Measurements from ENCODE around the gene CCP110.

- TF ChIP-seq CTCF (IDR thresholded peaks at IDR 0.05; ENCODE audit: poor library complexity) (no peak), EZH2 (IDR thresholded peaks at IDR 0.05; ENCODE audit: borderline replicate concordance) (no peak), EZH2phosphoT487 (IDR thresholded peaks at IDR 0.05; ENCODE audit: low read depth, severe bottlenecking, unreplicated experiment) (no peak)
Observed at GRCh38 chr16:19522397-19522732, 1.4 kb upstream of the CCP110 start.
